Measurements from ENCODE around the gene XPNPEP3. TPM values are rescaled to one million over a fixed set of nuclear protein-coding genes. Genes with fewer than 3 reads are reported as not detected.

The XPNPEP3 gene
- total RNA-seq, 4 donors from 2014 or later: 7.6 to 15.8 (median 10.2) TPM

DNA sequence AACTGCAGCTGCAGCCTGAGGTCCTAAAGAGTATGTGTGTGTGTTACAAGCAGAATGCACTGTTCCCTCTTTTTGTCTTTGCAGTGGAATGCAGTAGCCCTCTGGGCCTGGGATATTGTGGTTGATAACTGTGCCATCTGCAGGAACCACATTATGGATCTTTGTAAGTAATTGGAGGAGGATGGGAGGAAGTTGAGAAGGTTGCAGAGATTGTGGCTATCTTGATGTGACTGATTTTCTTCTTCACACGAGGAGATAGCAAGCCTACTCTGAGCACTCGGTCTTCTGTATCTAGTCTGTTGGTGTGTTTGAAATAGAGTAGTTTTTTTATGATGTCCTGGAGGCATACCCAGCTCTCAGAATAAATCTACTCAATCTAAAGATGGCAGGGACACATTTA, 96.5 kb downstream of the XPNPEP3 start:
- no peak overlapping the region for H3K4me3 ChIP-seq
- H3K27me3 ChIP-seq: no peaks in the 10 kb centered on the region
- 64% methylated on average over 2 of the region's 2 CpGs for WGBS
- peaks cover 31 to 45% (median 40%) of the 10 kb centered on the region in 4 donors for H3K4me1 ChIP-seq
- H3K27ac ChIP-seq (replicated peaks in 1 of 4): no peak overlapping the region
- no peak for DNase-seq (ENCODE audit: extremely low spot score)
- TF ChIP-seq POLR2A (IDR thresholded peaks at IDR 0.05; ENCODE audit: low read depth) (no peak), POLR2AphosphoS5 (IDR thresholded peaks at IDR 0.05) (no peak), EP300 (IDR thresholded peaks at IDR 0.05) (no peak)
- TF ChIP-seq, protein P1, sequence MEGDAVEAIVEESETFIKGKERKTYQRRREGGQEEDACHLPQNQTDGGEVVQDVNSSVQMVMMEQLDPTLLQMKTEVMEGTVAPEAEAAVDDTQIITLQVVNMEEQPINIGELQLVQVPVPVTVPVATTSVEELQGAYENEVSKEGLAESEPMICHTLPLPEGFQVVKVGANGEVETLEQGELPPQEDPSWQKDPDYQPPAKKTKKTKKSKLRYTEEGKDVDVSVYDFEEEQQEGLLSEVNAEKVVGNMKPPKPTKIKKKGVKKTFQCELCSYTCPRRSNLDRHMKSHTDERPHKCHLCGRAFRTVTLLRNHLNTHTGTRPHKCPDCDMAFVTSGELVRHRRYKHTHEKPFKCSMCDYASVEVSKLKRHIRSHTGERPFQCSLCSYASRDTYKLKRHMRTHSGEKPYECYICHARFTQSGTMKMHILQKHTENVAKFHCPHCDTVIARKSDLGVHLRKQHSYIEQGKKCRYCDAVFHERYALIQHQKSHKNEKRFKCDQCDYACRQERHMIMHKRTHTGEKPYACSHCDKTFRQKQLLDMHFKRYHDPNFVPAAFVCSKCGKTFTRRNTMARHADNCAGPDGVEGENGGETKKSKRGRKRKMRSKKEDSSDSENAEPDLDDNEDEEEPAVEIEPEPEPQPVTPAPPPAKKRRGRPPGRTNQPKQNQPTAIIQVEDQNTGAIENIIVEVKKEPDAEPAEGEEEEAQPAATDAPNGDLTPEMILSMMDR (IDR thresholded peaks at IDR 0.05): no peak
- intact Hi-C loops (cut with DNase I): no loop called here
- peaks cover 15 to 48% (median 39%) of the 10 kb centered on the region in 4 donors for H3K36me3 ChIP-seq
- no peaks in the 10 kb centered on the region for H3K9me3 ChIP-seq

DNA sequence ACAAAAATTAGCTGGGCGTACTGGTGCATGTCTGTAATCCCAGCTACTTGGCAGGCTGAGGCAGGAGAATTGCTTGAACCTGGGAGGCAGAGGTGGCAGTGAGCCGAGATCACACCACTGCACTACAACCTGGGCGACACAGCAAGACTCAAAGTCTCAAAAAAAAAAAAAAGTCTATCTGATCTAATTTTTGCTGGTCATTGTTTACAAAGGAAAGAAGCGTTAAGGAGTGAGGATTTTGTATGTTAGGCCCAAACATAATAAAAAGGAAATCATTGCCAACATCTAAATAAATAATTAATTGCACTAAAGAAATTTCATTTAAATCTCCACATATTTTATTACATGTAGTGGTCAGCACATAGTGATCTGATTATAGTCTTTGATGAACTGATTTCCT, 97.2 kb downstream of the XPNPEP3 start:
- intact Hi-C loops (cut with DNase I): no loop called here
- H3K36me3 ChIP-seq: peaks cover 15 to 54% (median 42%) of the 10 kb centered on the region in 4 donors
- no peak for DNase-seq (ENCODE audit: extremely low spot score)

DNA sequence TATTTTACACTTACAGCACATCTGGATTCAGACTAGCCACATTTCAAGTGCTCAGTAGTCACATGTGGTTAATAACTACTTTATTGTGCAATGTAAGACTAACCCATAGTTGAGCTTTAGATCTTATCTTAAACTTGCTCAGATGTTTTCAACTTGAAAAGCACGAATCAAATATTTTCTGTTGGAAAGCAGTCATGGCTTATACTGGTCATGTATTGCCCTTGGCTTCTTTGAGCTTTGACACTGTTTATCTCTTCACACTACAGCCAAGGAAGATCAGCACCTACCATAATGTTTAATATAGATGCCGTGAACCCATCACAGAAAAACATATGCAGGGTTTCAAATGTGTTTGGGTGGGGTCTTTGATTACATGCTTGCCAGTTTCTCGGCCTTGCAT, 98.6 kb downstream of the XPNPEP3 start:
- peaks cover 15 to 66% (median 43%) of the 10 kb centered on the region in 4 donors for H3K36me3 ChIP-seq
- H3K27me3 ChIP-seq: no peaks in the 10 kb centered on the region
- intact Hi-C loops (cut with DNase I): no loop called here
- TF ChIP-seq, protein P1 (IDR thresholded peaks at IDR 0.05): no peak
- TF ChIP-seq POLR2A (IDR thresholded peaks at IDR 0.05; ENCODE audit: low read depth): no peak
- TF ChIP-seq POLR2AphosphoS5 (IDR thresholded peaks at IDR 0.05): no peak
- no peak for TF ChIP-seq EP300 (IDR thresholded peaks at IDR 0.05)
- no peak overlapping the region for H3K4me3 ChIP-seq
- no peak overlapping the region for H3K27ac ChIP-seq (replicated peaks in 1 of 4)
- H3K4me1 ChIP-seq: peaks cover 27 to 45% (median 43%) of the 10 kb centered on the region in 4 donors
- no peak for DNase-seq (ENCODE audit: extremely low spot score)
- 78% methylated on average over 3 of the region's 3 CpGs for WGBS
- no peaks in the 10 kb centered on the region for H3K9me3 ChIP-seq

More for the DNA sequence above, 97.2 kb downstream of the XPNPEP3 start:
- Histone ChIP-seq H3K27me3 (no peaks in the 10 kb centered on the region), H3K27ac (replicated peaks in 1 of 4) (peak overlapping the region in 1 of 4 donors; percentile 7), H3K4me3 (no peak overlapping the region), H3K4me1 (peaks cover 31 to 48% (median 42%) of the 10 kb centered on the region in 4 donors), H3K9me3 (no peaks in the 10 kb centered on the region)
- TF ChIP-seq, protein P1 (IDR thresholded peaks at IDR 0.05): no peak
- no peak for TF ChIP-seq POLR2AphosphoS5 (IDR thresholded peaks at IDR 0.05)
- no peak for TF ChIP-seq POLR2A (IDR thresholded peaks at IDR 0.05; ENCODE audit: low read depth)
- TF ChIP-seq EP300 (IDR thresholded peaks at IDR 0.05): no peak
- 82% methylated on average over 4 of the region's 4 CpGs for WGBS

DNA sequence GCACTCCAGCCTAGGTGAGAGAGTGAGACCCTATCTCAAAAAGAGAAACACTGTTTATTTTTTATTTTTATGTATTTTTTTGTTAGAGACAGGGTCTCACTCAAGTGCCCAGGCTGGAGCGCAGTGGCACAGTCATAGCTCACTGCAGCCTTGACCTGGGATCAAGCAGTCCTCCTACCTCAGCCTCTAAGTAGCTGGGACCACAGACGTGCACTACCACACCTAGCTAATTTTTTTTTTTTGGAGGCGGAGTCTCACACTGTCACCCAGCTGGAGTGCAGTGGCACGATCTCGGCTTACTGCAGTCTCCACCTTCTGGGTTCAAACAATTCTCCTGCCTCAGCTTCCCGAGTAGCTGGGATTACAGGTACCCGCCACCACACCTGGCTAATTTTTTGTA, 100.7 kb downstream of the XPNPEP3 start:
- TF ChIP-seq, protein P1 (IDR thresholded peaks at IDR 0.05): no peak
- no peak for TF ChIP-seq EP300 (IDR thresholded peaks at IDR 0.05)
- no peak for TF ChIP-seq POLR2AphosphoS5 (IDR thresholded peaks at IDR 0.05)
- TF ChIP-seq POLR2A (IDR thresholded peaks at IDR 0.05; ENCODE audit: low read depth): no peak
- Histone ChIP-seq H3K4me1 (peaks cover 21 to 38% (median 35%) of the 10 kb centered on the region in 4 donors), H3K9me3 (no peaks in the 10 kb centered on the region), H3K36me3 (peaks cover 15 to 86% (median 56%) of the 10 kb centered on the region in 4 donors), H3K27ac (replicated peaks in 1 of 4) (no peak overlapping the region), H3K27me3 (no peaks in the 10 kb centered on the region), H3K4me3 (no peak overlapping the region)
- intact Hi-C loops (cut with DNase I): no loop called here
- DNase-seq (ENCODE audit: extremely low spot score): no peak
- WGBS: 91% methylated on average over 7 of the region's 7 CpGs

DNA sequence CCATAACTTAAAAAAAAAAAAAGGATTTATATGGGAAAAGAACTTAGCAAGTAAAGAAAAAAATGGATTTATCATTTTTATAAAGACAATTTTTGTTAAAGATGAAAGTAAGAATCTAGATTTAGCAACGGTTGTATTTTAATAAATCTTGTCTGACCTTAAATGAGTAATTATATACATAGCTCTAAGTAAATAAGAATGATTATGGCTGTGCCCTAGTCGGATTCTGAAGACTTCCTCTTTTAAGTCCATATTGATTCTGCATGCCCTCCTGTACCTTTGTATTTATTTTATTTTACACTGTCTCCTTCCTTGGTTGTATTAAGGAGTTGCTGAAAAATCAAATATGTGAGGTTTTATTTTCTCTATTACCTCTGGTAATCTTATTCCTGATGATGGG, 101.4 kb downstream of the XPNPEP3 start:
- intact Hi-C loops (cut with DNase I): no loop called here
- DNase-seq (ENCODE audit: extremely low spot score): no peak
- no peaks in the 10 kb centered on the region for H3K27me3 ChIP-seq
- H3K9me3 ChIP-seq: no peaks in the 10 kb centered on the region
- peaks cover 14 to 31% (median 28%) of the 10 kb centered on the region in 4 donors for H3K4me1 ChIP-seq
- no peak overlapping the region for H3K4me3 ChIP-seq
- no peak overlapping the region for H3K27ac ChIP-seq (replicated peaks in 1 of 4)
- TF ChIP-seq EP300 (IDR thresholded peaks at IDR 0.05) (no peak), POLR2AphosphoS5 (IDR thresholded peaks at IDR 0.05) (no peak), POLR2A (IDR thresholded peaks at IDR 0.05; ENCODE audit: low read depth) (no peak)
- TF ChIP-seq, protein P1 (IDR thresholded peaks at IDR 0.05): no peak
- WGBS: 70% methylated on average over 2 of the region's 2 CpGs
- H3K36me3 ChIP-seq: peaks cover 18 to 93% (median 63%) of the 10 kb centered on the region in 4 donors

All from esophagus muscularis mucosa (tissue), 4 donors.